Measurements from ENCODE around the gene DHRSX. TPM values are rescaled to one million over a fixed set of nuclear protein-coding genes. Genes with fewer than 3 reads are reported as not detected.

Gene DHRSX
- polyA plus RNA-seq, 1 donor from 2014 or later, result 15.7 TPM

- no peak for TF ChIP-seq REST (IDR thresholded peaks at IDR 0.05; ENCODE audit: borderline replicate concordance)
- TF ChIP-seq EZH2 (IDR thresholded peaks at IDR 0.05; ENCODE audit: borderline replicate concordance, insufficient read depth, low read length, poor library complexity, severe bottlenecking), result no peak
- TF ChIP-seq TAF1 (IDR thresholded peaks at IDR 0.05; ENCODE audit: low read depth), result no peak
- no peak for TF ChIP-seq POLR2AphosphoS5 (IDR thresholded peaks at IDR 0.05)
- TF ChIP-seq SMC3 (conservative IDR thresholded peaks at IDR 0.05; ENCODE audit: poor library complexity), result no peak
- TF ChIP-seq EP300 (conservative IDR thresholded peaks at IDR 0.05; ENCODE audit: poor library complexity, severe bottlenecking), result no peak
- TF ChIP-seq RAD21 (conservative IDR thresholded peaks at IDR 0.05), result no peak
- TF ChIP-seq CTCF (IDR thresholded peaks at IDR 0.05; ENCODE audit: poor library complexity, severe bottlenecking), result no peak
- no peak for TF ChIP-seq MXI1 (conservative IDR thresholded peaks at IDR 0.05; ENCODE audit: poor library complexity, severe bottlenecking)
- H3F3A ChIP-seq (ENCODE audit: insufficient read depth, low read length, poor library complexity, severe bottlenecking), result no peaks in the 10 kb centered on the region
- H3K36me3 ChIP-seq (ENCODE audit: insufficient read depth, low read length), result no peaks in the 10 kb centered on the region
- no peaks in the 10 kb centered on the region for H3K9me3 ChIP-seq (ENCODE audit: low read length)
- no peak overlapping the region for H2AFZ ChIP-seq (ENCODE audit: low read depth, low read length)
- no peak overlapping the region for H3K4me2 ChIP-seq (ENCODE audit: low read length)
- no peaks in the 10 kb centered on the region for H3K9me2 ChIP-seq (ENCODE audit: insufficient read depth, low read length)
- no peaks in the 10 kb centered on the region for H4K20me1 ChIP-seq (ENCODE audit: insufficient read depth)
- no peak overlapping the region for H3K9ac ChIP-seq (ENCODE audit: low read length)
- H3K27me3 ChIP-seq (ENCODE audit: insufficient read depth, low read depth, low read length), result no peaks in the 10 kb centered on the region
- H3K4me3 ChIP-seq (ENCODE audit: low read length), result no peak overlapping the region
- no peak overlapping the region for H3K27ac ChIP-seq (ENCODE audit: low read length)
- peaks cover 4% of the 10 kb centered on the region for H3K79me2 ChIP-seq (replicated peaks; ENCODE audit: insufficient read depth, low read length)
These were observed 4.0 kb upstream of the DHRSX start for GRCh38 chrX:2504706-2505332.

GRCh38 chrX:2503591-2504500 lies 3.1 kb upstream of the DHRSX start:
- no peak overlapping the region for H3K9ac ChIP-seq (ENCODE audit: low read length)
- H3F3A ChIP-seq (ENCODE audit: insufficient read depth, low read length, poor library complexity, severe bottlenecking), result no peaks in the 10 kb centered on the region
- H3K36me3 ChIP-seq (ENCODE audit: insufficient read depth, low read length), result no peaks in the 10 kb centered on the region
- no peak overlapping the region for H3K4me2 ChIP-seq (ENCODE audit: low read length)
- H3K9me2 ChIP-seq (ENCODE audit: insufficient read depth, low read length), result no peaks in the 10 kb centered on the region
- no peak overlapping the region for H3K27ac ChIP-seq (ENCODE audit: low read length)
- H3K9me3 ChIP-seq (ENCODE audit: low read length), result no peaks in the 10 kb centered on the region
- TF ChIP-seq EZH2 (IDR thresholded peaks at IDR 0.05; ENCODE audit: borderline replicate concordance, insufficient read depth, low read length, poor library complexity, severe bottlenecking), result no peak
- no peak for TF ChIP-seq RAD21 (conservative IDR thresholded peaks at IDR 0.05)
- no peak for TF ChIP-seq EP300 (conservative IDR thresholded peaks at IDR 0.05; ENCODE audit: poor library complexity, severe bottlenecking)
- TF ChIP-seq TAF1 (IDR thresholded peaks at IDR 0.05; ENCODE audit: low read depth), result no peak
- no peak for TF ChIP-seq REST (IDR thresholded peaks at IDR 0.05; ENCODE audit: borderline replicate concordance)
- no peak for TF ChIP-seq MXI1 (conservative IDR thresholded peaks at IDR 0.05; ENCODE audit: poor library complexity, severe bottlenecking)
- no peak for TF ChIP-seq POLR2AphosphoS5 (IDR thresholded peaks at IDR 0.05)
- TF ChIP-seq SMC3 (conservative IDR thresholded peaks at IDR 0.05; ENCODE audit: poor library complexity), result no peak
- TF ChIP-seq CTCF (IDR thresholded peaks at IDR 0.05; ENCODE audit: poor library complexity, severe bottlenecking), result no peak
- no peaks in the 10 kb centered on the region for H3K27me3 ChIP-seq (ENCODE audit: insufficient read depth, low read depth, low read length)
- no peaks in the 10 kb centered on the region for H4K20me1 ChIP-seq (ENCODE audit: insufficient read depth)
- H2AFZ ChIP-seq (ENCODE audit: low read depth, low read length), result no peak overlapping the region
- no peak overlapping the region for H3K4me3 ChIP-seq (ENCODE audit: low read length)
- peaks cover 13% of the 10 kb centered on the region for H3K79me2 ChIP-seq (replicated peaks; ENCODE audit: insufficient read depth, low read length)

Measured in neural cell (in vitro differentiated cells).